ENCODE data around the gene IGSF21.

GRCh38 chr1:18304151-18304869, 196.7 kb downstream of the IGSF21 start:
- no peak for TF ChIP-seq CBX5 (IDR thresholded peaks at IDR 0.05; ENCODE audit: low read depth, low read length)
- TF ChIP-seq, protein P1, sequence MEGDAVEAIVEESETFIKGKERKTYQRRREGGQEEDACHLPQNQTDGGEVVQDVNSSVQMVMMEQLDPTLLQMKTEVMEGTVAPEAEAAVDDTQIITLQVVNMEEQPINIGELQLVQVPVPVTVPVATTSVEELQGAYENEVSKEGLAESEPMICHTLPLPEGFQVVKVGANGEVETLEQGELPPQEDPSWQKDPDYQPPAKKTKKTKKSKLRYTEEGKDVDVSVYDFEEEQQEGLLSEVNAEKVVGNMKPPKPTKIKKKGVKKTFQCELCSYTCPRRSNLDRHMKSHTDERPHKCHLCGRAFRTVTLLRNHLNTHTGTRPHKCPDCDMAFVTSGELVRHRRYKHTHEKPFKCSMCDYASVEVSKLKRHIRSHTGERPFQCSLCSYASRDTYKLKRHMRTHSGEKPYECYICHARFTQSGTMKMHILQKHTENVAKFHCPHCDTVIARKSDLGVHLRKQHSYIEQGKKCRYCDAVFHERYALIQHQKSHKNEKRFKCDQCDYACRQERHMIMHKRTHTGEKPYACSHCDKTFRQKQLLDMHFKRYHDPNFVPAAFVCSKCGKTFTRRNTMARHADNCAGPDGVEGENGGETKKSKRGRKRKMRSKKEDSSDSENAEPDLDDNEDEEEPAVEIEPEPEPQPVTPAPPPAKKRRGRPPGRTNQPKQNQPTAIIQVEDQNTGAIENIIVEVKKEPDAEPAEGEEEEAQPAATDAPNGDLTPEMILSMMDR (IDR thresholded peaks at IDR 0.05; ENCODE audit: control extremely low read depth in 1 of 3, insufficient read depth in 1 of 3, low read depth in 1 of 3, low read length in 3 of 3): no peak
- no peak for TF ChIP-seq POLR2A (IDR thresholded peaks at IDR 0.05; ENCODE audit: control extremely low read depth in 1 of 2, low read depth in 2 of 2, low read length in 2 of 2)
- no peak for TF ChIP-seq EP300 (IDR thresholded peaks at IDR 0.05; ENCODE audit: borderline replicate concordance in 1 of 2, low read depth in 2 of 2, low read length in 2 of 2)
- no peak for TF ChIP-seq CREB1 (IDR thresholded peaks at IDR 0.05)
- TF ChIP-seq EZH2 (IDR thresholded peaks at IDR 0.05; ENCODE audit: low read depth, low read length, severe bottlenecking): no peak
- TF ChIP-seq CHD2 (IDR thresholded peaks at IDR 0.05; ENCODE audit: low read length): no peak
- no peak for TF ChIP-seq EGR1 (IDR thresholded peaks at IDR 0.05; ENCODE audit: borderline replicate concordance, low read depth, low read length)
- no peak for TF ChIP-seq GABPA (IDR thresholded peaks at IDR 0.05; ENCODE audit: borderline replicate concordance, insufficient read depth, low read length)
- TF ChIP-seq, protein P2, sequence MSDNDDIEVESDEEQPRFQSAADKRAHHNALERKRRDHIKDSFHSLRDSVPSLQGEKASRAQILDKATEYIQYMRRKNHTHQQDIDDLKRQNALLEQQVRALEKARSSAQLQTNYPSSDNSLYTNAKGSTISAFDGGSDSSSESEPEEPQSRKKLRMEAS (IDR thresholded peaks at IDR 0.05): no peak
